Chondrocyte (in vitro differentiated cells): ENCODE results near the gene LXN. TPM values are rescaled to one million over a fixed set of nuclear protein-coding genes. Genes with fewer than 3 reads are reported as not detected.

Experiments used
- DNase-seq: peaks from one replicate; pipeline ENCODE4 v3.0.0; 2021; ENCODE audit warnings: mixed read lengths, low spot score
- H3K27ac Mint-ChIP-seq: one replicate; pipeline ENCODE4 v1.8.0; 2021; ENCODE audit warnings: mild to moderate bottlenecking, moderate library complexity, mixed read lengths; ENCODE audit not compliant: unreplicated experiment
- H3K27me3 Mint-ChIP-seq: 2 replicates; pipeline ENCODE4 v1.8.0; 2021; ENCODE audit warnings: low read depth, mixed read lengths
- H3K36me3 Mint-ChIP-seq: 2 replicates; pipeline ENCODE4 v1.8.0; 2021; ENCODE audit warnings: low read depth, mixed read lengths
- H3K4me1 Mint-ChIP-seq: 2 replicates; pipeline ENCODE4 v1.8.0; 2021; ENCODE audit warnings: low read depth, mild to moderate bottlenecking, mixed read lengths
- H3K4me3 Mint-ChIP-seq: one replicate; pipeline ENCODE4 v1.8.0; 2021; ENCODE audit warnings: mild to moderate bottlenecking, moderate library complexity, mixed read lengths; ENCODE audit not compliant: unreplicated experiment
- H3K9me3 Mint-ChIP-seq: 2 replicates; pipeline ENCODE4 v1.8.0; 2021; ENCODE audit warnings: low read depth, mixed read lengths
- total RNA-seq: library from RNA; stranded (reverse); gene quantifications from 3 replicates; pipeline ENCODE4 v1.2.1, GENCODE V29; 2021
- TF ChIP-seq, protein P1 (sequence below): fragments of 200-600 bp; sonication (generic); IDR thresholded peaks from 2 replicates; pipeline ENCODE4 v1.5.0; 2021; ENCODE audit warnings: antibody characterized with exemption, mild to moderate bottlenecking, moderate library complexity

Gene LXN
- total RNA-seq, 1 donor from 2014 or later, result 3.3 TPM

DNA sequence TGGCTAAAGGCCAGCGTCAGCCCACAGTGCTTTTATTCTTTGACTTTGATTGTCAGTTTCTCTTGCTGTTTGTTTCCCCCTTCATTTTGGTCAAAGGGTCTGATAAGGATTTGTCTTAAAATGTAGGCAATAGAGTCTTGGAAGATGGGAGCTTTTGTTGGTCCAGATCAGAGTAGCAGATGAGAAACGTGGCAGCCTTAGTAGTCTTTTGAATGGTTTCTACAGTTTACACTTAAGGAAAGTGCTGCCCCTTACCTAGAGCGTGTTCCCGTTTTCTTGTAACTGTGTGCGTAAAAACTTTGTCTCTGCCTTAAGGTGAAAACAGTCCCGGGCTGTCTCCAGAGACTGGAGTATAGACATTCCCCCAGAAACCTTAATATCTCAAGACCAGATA, 630 bp downstream of the LXN start:
- Mint-ChIP-seq H3K4me3 (peak overlapping the region; percentile 76), H3K9me3 (no peaks in the 10 kb centered on the region), H3K27ac (peak overlapping the region; percentile 85), H3K36me3 (peaks cover 9% of the 10 kb centered on the region), H3K27me3 (no peaks in the 10 kb centered on the region), H3K4me1 (peaks cover 9% of the 10 kb centered on the region)
- TF ChIP-seq, protein P1, sequence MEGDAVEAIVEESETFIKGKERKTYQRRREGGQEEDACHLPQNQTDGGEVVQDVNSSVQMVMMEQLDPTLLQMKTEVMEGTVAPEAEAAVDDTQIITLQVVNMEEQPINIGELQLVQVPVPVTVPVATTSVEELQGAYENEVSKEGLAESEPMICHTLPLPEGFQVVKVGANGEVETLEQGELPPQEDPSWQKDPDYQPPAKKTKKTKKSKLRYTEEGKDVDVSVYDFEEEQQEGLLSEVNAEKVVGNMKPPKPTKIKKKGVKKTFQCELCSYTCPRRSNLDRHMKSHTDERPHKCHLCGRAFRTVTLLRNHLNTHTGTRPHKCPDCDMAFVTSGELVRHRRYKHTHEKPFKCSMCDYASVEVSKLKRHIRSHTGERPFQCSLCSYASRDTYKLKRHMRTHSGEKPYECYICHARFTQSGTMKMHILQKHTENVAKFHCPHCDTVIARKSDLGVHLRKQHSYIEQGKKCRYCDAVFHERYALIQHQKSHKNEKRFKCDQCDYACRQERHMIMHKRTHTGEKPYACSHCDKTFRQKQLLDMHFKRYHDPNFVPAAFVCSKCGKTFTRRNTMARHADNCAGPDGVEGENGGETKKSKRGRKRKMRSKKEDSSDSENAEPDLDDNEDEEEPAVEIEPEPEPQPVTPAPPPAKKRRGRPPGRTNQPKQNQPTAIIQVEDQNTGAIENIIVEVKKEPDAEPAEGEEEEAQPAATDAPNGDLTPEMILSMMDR, result no peak
- DNase-seq, result no peak

DNA sequence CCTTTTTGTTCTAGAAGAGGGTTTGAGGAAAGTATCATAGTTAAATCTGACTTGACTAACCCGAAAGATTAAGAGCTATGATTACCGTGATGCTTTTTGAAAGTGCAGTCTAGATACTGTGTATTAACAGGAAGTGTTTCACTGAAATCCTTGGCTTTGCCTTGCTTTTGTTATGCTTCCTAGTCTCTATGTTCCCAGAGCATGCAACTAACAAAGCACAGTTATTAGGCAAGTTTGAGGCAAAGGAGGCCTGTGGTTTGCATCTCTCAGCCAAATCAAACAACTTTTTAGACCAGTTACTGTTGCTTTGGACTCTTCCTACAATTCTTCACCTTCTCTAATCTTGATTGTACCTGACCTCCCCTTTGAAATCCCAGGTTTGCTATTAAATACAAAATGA, 3.9 kb downstream of the LXN start:
- peaks cover 14% of the 10 kb centered on the region for H3K36me3 Mint-ChIP-seq
- H3K27me3 Mint-ChIP-seq, result no peaks in the 10 kb centered on the region
- H3K4me3 Mint-ChIP-seq, result no peak overlapping the region
- DNase-seq, result no peak
- H3K4me1 Mint-ChIP-seq, result peaks cover 9% of the 10 kb centered on the region
- TF ChIP-seq, protein P1, result no peak
- H3K9me3 Mint-ChIP-seq, result no peaks in the 10 kb centered on the region
- no peak overlapping the region for H3K27ac Mint-ChIP-seq

DNA sequence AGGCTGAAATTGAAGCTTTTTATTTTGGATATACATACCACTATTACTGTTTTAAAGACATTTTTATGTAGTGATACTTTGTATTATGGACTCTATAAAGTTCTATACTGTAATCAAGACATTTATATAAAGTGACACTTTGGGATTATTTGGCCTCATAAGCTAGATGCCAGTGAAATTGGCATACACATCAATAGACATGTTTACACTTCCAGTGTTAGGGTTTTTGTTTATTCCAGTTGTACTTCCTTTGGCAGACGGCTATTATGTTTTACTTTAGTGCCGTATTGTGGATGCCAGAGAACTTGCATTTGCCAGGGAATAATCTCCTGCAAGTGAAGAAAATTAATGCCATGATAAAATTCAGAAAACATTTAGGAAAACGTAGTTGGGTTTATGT, 6.0 kb downstream of the LXN start:
- TF ChIP-seq, protein P1, result no peak
- no peaks in the 10 kb centered on the region for H3K4me1 Mint-ChIP-seq
- H3K36me3 Mint-ChIP-seq, result peaks cover 14% of the 10 kb centered on the region
- no peak overlapping the region for H3K27ac Mint-ChIP-seq
- H3K4me3 Mint-ChIP-seq, result no peak overlapping the region
- no peaks in the 10 kb centered on the region for H3K27me3 Mint-ChIP-seq
- no peak for DNase-seq
- H3K9me3 Mint-ChIP-seq, result no peaks in the 10 kb centered on the region

DNA sequence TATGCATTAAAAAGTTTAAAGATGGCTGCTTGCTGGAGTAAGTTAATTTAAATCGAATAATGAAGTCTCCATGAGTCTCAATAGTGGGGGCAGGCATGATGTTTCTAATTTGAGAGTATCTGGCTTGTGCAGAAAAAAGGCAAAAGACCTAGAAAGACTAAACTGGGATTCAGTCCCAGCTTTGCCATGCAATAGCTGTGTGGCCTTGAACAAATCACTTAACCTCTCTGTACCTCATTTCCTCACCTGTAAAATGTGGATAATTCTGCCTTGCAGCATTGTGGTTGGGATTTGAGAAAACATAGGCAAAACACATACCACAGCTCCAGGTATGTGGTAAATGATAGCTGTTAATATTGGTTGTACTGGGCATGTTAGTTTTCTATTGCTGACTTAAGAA, 8.6 kb downstream of the LXN start:
- H3K27me3 Mint-ChIP-seq, result no peaks in the 10 kb centered on the region
- H3K4me1 Mint-ChIP-seq, result peaks cover 6% of the 10 kb centered on the region
- no peaks in the 10 kb centered on the region for H3K9me3 Mint-ChIP-seq
- TF ChIP-seq, protein P1, result no peak
- peaks cover 12% of the 10 kb centered on the region for H3K36me3 Mint-ChIP-seq
- no peak overlapping the region for H3K4me3 Mint-ChIP-seq
- H3K27ac Mint-ChIP-seq, result no peak overlapping the region
- DNase-seq, result no peak

DNA sequence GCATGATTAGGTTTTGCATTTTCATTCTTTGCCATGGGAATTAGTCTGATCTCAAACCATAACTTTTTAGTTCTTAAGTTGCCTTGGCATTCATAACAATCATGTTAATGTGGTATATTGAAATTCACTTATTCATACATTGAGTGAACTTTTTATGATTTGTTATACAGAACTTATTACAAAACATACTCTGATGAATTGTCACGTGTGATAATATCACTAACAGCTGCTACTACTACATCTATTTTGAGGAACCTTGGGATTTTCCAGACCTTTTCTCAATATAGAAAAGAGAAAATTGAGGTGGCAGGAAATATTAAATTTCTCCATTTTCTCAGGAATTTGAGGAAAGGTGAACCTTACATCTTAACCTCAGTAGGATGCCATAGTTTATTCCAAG, 9.2 kb downstream of the LXN start:
- TF ChIP-seq, protein P1, result no peak
- DNase-seq, result no peak
- Mint-ChIP-seq H3K9me3 (no peaks in the 10 kb centered on the region), H3K4me1 (peaks cover 6% of the 10 kb centered on the region), H3K36me3 (peaks cover 7% of the 10 kb centered on the region), H3K27ac (no peak overlapping the region), H3K4me3 (no peak overlapping the region), H3K27me3 (no peaks in the 10 kb centered on the region)
